ENCODE measurements around the gene COL4A1. TPM values are rescaled to one million over a fixed set of nuclear protein-coding genes. Genes with fewer than 3 reads are reported as not detected.
"Not testable (repeated sequence)": the region's sequence is repeated elsewhere in the genome, so short reads cannot be mapped to it uniquely, and the experiment has no call there.

Gene COL4A1
- total RNA-seq, 1 donor from 2014 or later = 107 TPM

- DNase-seq = no peak
- ATAC-seq (ENCODE audit: poor library complexity) = no peak
- intact Hi-C loops (cut with DNase I) = no loop called here
These were observed 178.9 kb downstream of the COL4A1 start for GRCh38 chr13:110127986-110128511.

GRCh38 chr13:110126391-110126961 lies 180.5 kb downstream of the COL4A1 start:
- DNase-seq (peak; percentile 79), ATAC-seq (ENCODE audit: poor library complexity) (peak; percentile 87)
- intact Hi-C loops (cut with DNase I) = no loop called here

GRCh38 chr13:110125613-110126272 lies 181.2 kb downstream of the COL4A1 start:
- intact Hi-C loops (cut with DNase I) = no loop called here
- ATAC-seq (ENCODE audit: poor library complexity) (no peak), DNase-seq (no peak)

- ATAC-seq (ENCODE audit: poor library complexity) = no peak
- intact Hi-C loops (cut with DNase I) = no loop called here
These were observed 181.8 kb downstream of the COL4A1 start for GRCh38 chr13:110125157-110125556.

GRCh38 chr13:110124201-110124940 lies 182.6 kb downstream of the COL4A1 start:
- intact Hi-C loops (cut with DNase I) = no loop called here
- DNase-seq (no peak), ATAC-seq (ENCODE audit: poor library complexity) (no peak)

More at GRCh38 chr13:110125157-110125556, 181.8 kb downstream of the COL4A1 start:
- no peak for DNase-seq

GRCh38 chr13:110123041-110123809 lies 183.7 kb downstream of the COL4A1 start:
- intact Hi-C loops (cut with DNase I) = no loop called here
- ATAC-seq (ENCODE audit: poor library complexity) (no peak), DNase-seq (no peak)

- DNase-seq (no peak), ATAC-seq (ENCODE audit: poor library complexity) (no peak)
- intact Hi-C loops (cut with DNase I) = no loop called here
These were observed 185.4 kb downstream of the COL4A1 start for GRCh38 chr13:110121422-110122083.

GRCh38 chr13:110119935-110120905 lies 186.7 kb downstream of the COL4A1 start:
- DNase-seq = no peak
- peak; percentile 80 for ATAC-seq (ENCODE audit: poor library complexity)
- intact Hi-C loops (cut with DNase I) = no loop called here

- DNase-seq = no peak
- intact Hi-C loops (cut with DNase I) = no loop called here
These were observed 188.9 kb downstream of the COL4A1 start for GRCh38 chr13:110118106-110118505.

GRCh38 chr13:110116072-110116487 lies 190.9 kb downstream of the COL4A1 start:
- peak; percentile 54 for ATAC-seq (ENCODE audit: poor library complexity)
- peak; percentile 77 for DNase-seq
- intact Hi-C loops (cut with DNase I) = no loop called here

More at GRCh38 chr13:110118106-110118505, 188.9 kb downstream of the COL4A1 start:
- no peak for ATAC-seq (ENCODE audit: poor library complexity)

GRCh38 chr13:110115591-110115990 lies 191.4 kb downstream of the COL4A1 start:
- no peak for DNase-seq
- intact Hi-C loops (cut with DNase I) = no loop called here
- ATAC-seq (ENCODE audit: poor library complexity) = no peak

- no peak for DNase-seq
- no peak for ATAC-seq (ENCODE audit: poor library complexity)
- intact Hi-C loops (cut with DNase I) = no loop called here
These were observed 192.6 kb downstream of the COL4A1 start for GRCh38 chr13:110114316-110114715.

GRCh38 chr13:110113284-110113764 lies 193.6 kb downstream of the COL4A1 start:
- intact Hi-C loops (cut with DNase I) = no loop called here
- ATAC-seq (ENCODE audit: poor library complexity) = no peak
- DNase-seq = no peak

- intact Hi-C loops (cut with DNase I); DNase-seq; ATAC-seq (ENCODE audit: poor library complexity): not testable (repeated sequence)
These were observed 194.6 kb downstream of the COL4A1 start for GRCh38 chr13:110112379-110112778.

GRCh38 chr13:110110783-110111182 lies 196.2 kb downstream of the COL4A1 start:
- no peak for ATAC-seq (ENCODE audit: poor library complexity)
- DNase-seq = no peak
- intact Hi-C loops (cut with DNase I) = no loop called here

- DNase-seq (peak; percentile 90), ATAC-seq (ENCODE audit: poor library complexity) (peak; percentile 89)
- intact Hi-C loops (cut with DNase I) = loop anchor here (5.0 to 10.0 kb wide), 3 partner anchors 323 to 1145 kb away; partner anchors contain the start of gene IRS2
These were observed 197.0 kb downstream of the COL4A1 start for GRCh38 chr13:110109910-110110309.

All from Right ventricle myocardium superior (tissue), 1 donor.